ENCODE data around the gene SEM1. TPM values are rescaled to one million over a fixed set of nuclear protein-coding genes. Genes with fewer than 3 reads are reported as not detected.

The SEM1 gene
- total RNA-seq, 1 donor from 2014 or later: 34.6 TPM

DNA sequence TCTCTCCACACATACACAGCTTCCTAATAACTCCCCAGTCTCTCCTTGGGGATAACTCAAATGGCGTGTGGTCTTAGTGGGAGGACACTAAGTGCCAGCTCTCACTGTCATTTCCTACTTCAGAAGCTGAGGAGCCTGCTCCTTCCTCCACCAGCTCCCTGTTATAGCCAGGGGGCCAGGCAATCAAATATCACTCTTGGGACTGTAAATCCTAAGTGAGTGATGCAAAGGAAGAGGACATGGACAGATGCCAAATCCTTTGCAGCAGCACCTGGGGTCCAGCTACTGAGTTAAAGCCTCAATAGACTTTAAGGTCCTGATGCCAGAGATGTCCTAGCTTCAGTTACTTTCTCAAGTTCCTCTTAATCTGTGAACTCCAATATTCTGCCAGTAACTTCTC lies 34.1 kb downstream of the SEM1 start:
- no peak overlapping the region for H3K4me3 Mint-ChIP-seq (ENCODE audit: unreplicated experiment)
- no peaks in the 10 kb centered on the region for H3K9me3 Mint-ChIP-seq (ENCODE audit: unreplicated experiment)
- TF ChIP-seq CTCF (IDR thresholded peaks at IDR 0.05; ENCODE audit: partially characterized antibody, unreplicated experiment): no peak
- peaks cover under 1% of the 10 kb centered on the region for H3K36me3 Mint-ChIP-seq (ENCODE audit: unreplicated experiment)
- H3K27ac Mint-ChIP-seq (ENCODE audit: unreplicated experiment): peak overlapping the region; percentile 20
- peak; percentile 31 for DNase-seq
- H3K4me1 Mint-ChIP-seq (ENCODE audit: low read depth, unreplicated experiment): peaks cover 14% of the 10 kb centered on the region
- no peaks in the 10 kb centered on the region for H3K27me3 Mint-ChIP-seq (ENCODE audit: unreplicated experiment)

GRCh38 chr7:96674565-96674964 lies 35.1 kb downstream of the SEM1 start:
- Mint-ChIP-seq H3K36me3 (ENCODE audit: unreplicated experiment) (no peaks in the 10 kb centered on the region), H3K4me3 (ENCODE audit: unreplicated experiment) (no peak overlapping the region), H3K4me1 (ENCODE audit: low read depth, unreplicated experiment) (peaks cover 18% of the 10 kb centered on the region), H3K27me3 (ENCODE audit: unreplicated experiment) (no peaks in the 10 kb centered on the region), H3K27ac (ENCODE audit: unreplicated experiment) (no peak overlapping the region), H3K9me3 (ENCODE audit: unreplicated experiment) (no peaks in the 10 kb centered on the region)
- DNase-seq: no peak
- TF ChIP-seq CTCF (IDR thresholded peaks at IDR 0.05; ENCODE audit: partially characterized antibody, unreplicated experiment): no peak

GRCh38 chr7:96671854-96672253 lies 37.8 kb downstream of the SEM1 start:
- no peak overlapping the region for H3K4me3 Mint-ChIP-seq (ENCODE audit: unreplicated experiment)
- no peaks in the 10 kb centered on the region for H3K27me3 Mint-ChIP-seq (ENCODE audit: unreplicated experiment)
- DNase-seq: no peak
- TF ChIP-seq CTCF (IDR thresholded peaks at IDR 0.05; ENCODE audit: partially characterized antibody, unreplicated experiment): no peak
- no peaks in the 10 kb centered on the region for H3K36me3 Mint-ChIP-seq (ENCODE audit: unreplicated experiment)
- peaks cover 12% of the 10 kb centered on the region for H3K4me1 Mint-ChIP-seq (ENCODE audit: low read depth, unreplicated experiment)
- H3K9me3 Mint-ChIP-seq (ENCODE audit: unreplicated experiment): no peaks in the 10 kb centered on the region
- no peak overlapping the region for H3K27ac Mint-ChIP-seq (ENCODE audit: unreplicated experiment)

DNA sequence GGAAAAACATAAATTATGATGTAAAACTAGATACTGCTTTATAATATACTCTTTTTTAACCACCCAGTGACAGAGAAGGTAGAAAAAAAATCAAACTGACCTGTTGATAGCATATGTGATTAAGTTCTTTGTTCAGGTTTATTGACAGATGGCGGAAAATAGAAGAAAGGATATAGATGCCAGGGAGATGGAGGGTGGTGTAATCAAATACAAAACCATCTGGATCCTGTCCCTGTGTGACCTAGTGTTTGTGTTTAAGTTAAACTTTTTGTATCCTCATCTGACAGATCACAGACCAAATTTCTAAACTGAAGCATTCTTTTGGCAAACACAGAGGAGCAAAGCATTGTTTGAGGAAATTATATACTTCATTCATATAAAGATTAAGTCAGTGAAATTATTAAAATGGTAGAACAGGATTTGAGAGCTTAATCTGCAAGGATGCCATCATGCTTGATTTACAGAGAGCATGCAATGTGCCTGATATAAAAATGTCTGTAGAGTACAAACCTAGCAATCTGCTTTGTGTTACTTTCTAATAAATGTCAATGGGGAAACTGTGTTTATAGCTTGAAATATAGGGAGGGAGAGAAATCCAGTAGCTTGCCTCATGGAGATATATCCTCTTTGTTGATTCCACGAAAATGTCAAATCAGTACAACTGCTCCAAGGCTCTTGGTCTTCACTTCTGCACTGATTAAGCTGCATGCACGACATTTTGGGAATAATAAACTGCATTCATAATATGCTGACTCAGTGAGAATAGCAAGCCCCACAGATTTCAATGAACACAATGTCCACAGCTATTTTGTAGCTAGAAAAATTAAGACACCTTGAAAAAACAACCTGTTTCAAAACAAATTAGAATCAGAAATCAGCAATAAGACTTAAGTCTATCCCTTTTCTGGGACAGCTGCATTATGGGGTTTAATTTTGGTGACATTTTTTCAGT lies 39.0 kb downstream of the SEM1 start:
- Mint-ChIP-seq H3K4me1 (ENCODE audit: low read depth, unreplicated experiment) (peaks cover 9% of the 10 kb centered on the region), H3K27me3 (ENCODE audit: unreplicated experiment) (no peaks in the 10 kb centered on the region), H3K27ac (ENCODE audit: unreplicated experiment) (no peak overlapping the region), H3K36me3 (ENCODE audit: unreplicated experiment) (no peaks in the 10 kb centered on the region), H3K4me3 (ENCODE audit: unreplicated experiment) (no peak overlapping the region), H3K9me3 (ENCODE audit: unreplicated experiment) (no peaks in the 10 kb centered on the region)
- no peak for TF ChIP-seq CTCF (IDR thresholded peaks at IDR 0.05; ENCODE audit: partially characterized antibody, unreplicated experiment)
- no peak for DNase-seq

DNA sequence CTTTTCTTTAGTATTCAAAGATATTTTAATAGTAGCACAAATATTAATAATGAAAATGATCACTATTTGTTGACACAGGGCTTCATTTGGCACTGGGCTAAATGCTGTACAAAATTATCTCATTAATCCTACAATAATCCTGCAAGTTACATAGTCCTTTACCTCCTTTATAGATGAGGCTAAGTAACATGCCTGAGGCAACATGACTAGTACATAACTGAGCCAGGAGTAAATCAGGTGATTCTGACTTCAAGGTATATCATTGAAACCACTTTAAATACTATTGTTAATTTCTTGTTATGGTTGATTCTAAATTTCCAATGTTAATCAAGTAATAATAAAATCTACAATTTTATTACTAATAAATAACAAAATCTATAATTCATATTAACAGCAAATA lies 39.8 kb downstream of the SEM1 start:
- Mint-ChIP-seq H3K4me1 (ENCODE audit: low read depth, unreplicated experiment) (peaks cover 10% of the 10 kb centered on the region), H3K27ac (ENCODE audit: unreplicated experiment) (no peak overlapping the region), H3K9me3 (ENCODE audit: unreplicated experiment) (no peaks in the 10 kb centered on the region), H3K27me3 (ENCODE audit: unreplicated experiment) (no peaks in the 10 kb centered on the region), H3K36me3 (ENCODE audit: unreplicated experiment) (no peaks in the 10 kb centered on the region), H3K4me3 (ENCODE audit: unreplicated experiment) (no peak overlapping the region)
- no peak for TF ChIP-seq CTCF (IDR thresholded peaks at IDR 0.05; ENCODE audit: partially characterized antibody, unreplicated experiment)
- no peak for DNase-seq
